Measurements from ENCODE around the gene LEAP2. TPM values are rescaled to one million over a fixed set of nuclear protein-coding genes. Genes with fewer than 3 reads are reported as not detected.

LEAP2 gene
- total and polyA plus RNA-seq, 3 experiments from 2014 or later: 0.93 to 3.6 (median 2.7) TPM

DNA sequence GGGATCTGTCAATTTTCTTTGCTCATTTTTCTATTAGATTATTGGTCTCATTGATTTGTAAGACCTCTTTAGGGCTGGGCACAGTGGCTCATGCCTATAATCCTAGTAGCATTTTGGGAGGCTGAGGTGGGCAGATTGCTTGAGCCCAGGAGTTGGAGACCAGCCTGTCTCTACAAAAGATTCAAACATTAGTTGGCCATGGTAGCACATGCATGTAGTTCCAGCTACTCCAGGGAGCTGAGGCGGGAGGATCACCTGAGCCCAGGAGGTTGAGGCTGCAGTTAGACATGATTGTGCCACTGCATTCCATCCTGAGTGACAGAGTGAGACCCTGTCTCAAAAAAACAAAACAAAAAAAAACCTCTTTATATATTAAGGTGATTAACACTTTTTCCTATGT lies 36.6 kb upstream of the LEAP2 start:
- ChIA-PET POLR2A (no interaction called here), CTCF (interaction anchor here (1.5 kb wide), 1 partner anchor 9 kb away, joined by 4 read pairs; no protein-coding TSS in a partner anchor)
- no peaks in the 10 kb centered on the region for H3K9me3 Mint-ChIP-seq
- Histone ChIP-seq H3K4me1 (ENCODE audit: insufficient read depth, low read length) (no peaks in the 10 kb centered on the region), H3K4me3 (ENCODE audit: low read length) (no peak overlapping the region), H3K27me3 (ENCODE audit: insufficient read depth, low read length, poor library complexity, severe bottlenecking) (no peaks in the 10 kb centered on the region), H3K9me3 (ENCODE audit: low read length) (no peaks in the 10 kb centered on the region), H3K36me3 (ENCODE audit: insufficient read depth, low read length) (no peaks in the 10 kb centered on the region), H3K27ac (ENCODE audit: low read depth, low read length) (no peak overlapping the region)
- H3K27ac Mint-ChIP-seq: no peak overlapping the region
- no peaks in the 10 kb centered on the region for H3K27me3 Mint-ChIP-seq
- H3K4me3 Mint-ChIP-seq: no peak overlapping the region
- DNase-seq: no peak
- no peaks in the 10 kb centered on the region for H3K36me3 Mint-ChIP-seq
- H3K4me1 Mint-ChIP-seq: no peaks in the 10 kb centered on the region

DNA sequence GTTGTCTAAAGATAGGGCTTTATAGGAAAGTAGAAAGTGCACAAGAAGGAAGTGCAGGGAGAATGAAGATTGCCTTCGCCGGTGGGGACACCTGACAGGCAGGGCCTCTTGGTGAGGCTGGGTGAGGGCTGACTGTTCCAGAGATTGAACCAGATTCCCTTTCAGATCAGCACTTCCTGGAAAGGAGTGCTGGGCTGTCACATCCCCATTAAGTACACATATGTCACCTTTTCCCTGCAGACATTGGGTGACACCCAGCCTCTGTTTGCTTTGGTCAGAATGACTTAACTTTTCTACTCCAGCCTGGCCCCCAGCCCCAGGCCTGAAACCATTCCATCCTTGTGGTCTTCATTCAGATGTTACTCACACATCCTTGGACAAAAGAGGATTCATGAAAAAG lies 35.6 kb upstream of the LEAP2 start:
- H3K9me3 ChIP-seq (ENCODE audit: low read length): no peaks in the 10 kb centered on the region
- H3K27ac ChIP-seq (ENCODE audit: low read depth, low read length): no peak overlapping the region
- Mint-ChIP-seq H3K4me1 (no peaks in the 10 kb centered on the region), H3K27ac (peak overlapping the region in 1 of 8 donors; percentile 87), H3K9me3 (no peaks in the 10 kb centered on the region), H3K36me3 (no peaks in the 10 kb centered on the region), H3K27me3 (no peaks in the 10 kb centered on the region), H3K4me3 (no peak overlapping the region)
- H3K27me3 ChIP-seq (ENCODE audit: insufficient read depth, low read length, poor library complexity, severe bottlenecking): no peaks in the 10 kb centered on the region
- ChIA-PET CTCF (interaction anchor here (1.5 kb wide), 1 partner anchor 10 kb away, joined by 4 read pairs; no protein-coding TSS in a partner anchor), POLR2A (no interaction called here)
- H3K36me3 ChIP-seq (ENCODE audit: insufficient read depth, low read length): no peaks in the 10 kb centered on the region
- H3K4me1 ChIP-seq (ENCODE audit: insufficient read depth, low read length): no peaks in the 10 kb centered on the region
- H3K4me3 ChIP-seq (ENCODE audit: low read length): no peak overlapping the region
- no peak for DNase-seq

DNA sequence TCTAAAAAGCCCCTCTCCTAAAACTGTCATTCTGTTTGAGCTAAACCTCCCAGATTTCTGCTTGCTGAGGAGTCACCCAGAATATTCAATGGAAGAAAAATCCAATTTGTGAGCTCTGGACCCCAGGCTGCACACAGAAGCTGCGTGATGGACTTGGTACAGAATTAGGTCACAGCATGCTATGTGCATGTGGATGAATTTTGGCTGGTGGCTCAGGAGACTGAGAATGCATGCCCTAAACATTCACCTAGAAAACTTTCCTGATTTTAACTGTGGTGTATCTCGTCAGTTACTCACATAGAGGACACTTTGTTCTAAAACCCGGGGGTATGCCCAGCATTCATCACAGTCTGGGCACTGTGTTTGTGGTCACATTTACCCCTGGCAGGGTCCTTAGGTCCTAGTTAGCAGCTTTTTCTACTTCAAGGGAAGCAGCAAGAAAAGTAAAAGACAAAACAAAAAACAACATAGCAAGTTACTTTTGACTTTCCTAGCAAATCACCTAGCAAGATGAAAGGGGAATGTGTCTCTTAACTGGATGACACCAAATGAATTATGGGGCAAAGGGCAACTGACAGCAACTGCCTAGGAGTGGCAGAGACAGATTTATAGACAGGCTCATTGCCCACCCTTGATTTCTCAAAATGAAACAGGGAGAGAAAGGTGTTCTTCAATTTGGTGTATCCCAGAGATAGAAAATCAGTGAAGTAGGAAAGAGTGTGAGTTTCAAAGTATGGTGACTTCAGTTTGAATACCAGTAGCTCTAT lies 34.8 kb upstream of the LEAP2 start:
- Histone ChIP-seq H3K27me3 (ENCODE audit: insufficient read depth, low read length, poor library complexity, severe bottlenecking) (no peaks in the 10 kb centered on the region), H3K36me3 (ENCODE audit: insufficient read depth, low read length) (no peaks in the 10 kb centered on the region), H3K4me3 (ENCODE audit: low read length) (no peak overlapping the region), H3K9me3 (ENCODE audit: low read length) (no peaks in the 10 kb centered on the region), H3K4me1 (ENCODE audit: insufficient read depth, low read length) (no peaks in the 10 kb centered on the region), H3K27ac (ENCODE audit: low read depth, low read length) (no peak overlapping the region)
- POLR2A ChIA-PET: no interaction called here
- no peaks in the 10 kb centered on the region for H3K36me3 Mint-ChIP-seq
- DNase-seq: no peak
- H3K4me3 Mint-ChIP-seq: peak overlapping the region in 1 of 7 donors; percentile 67
- H3K4me1 Mint-ChIP-seq: no peaks in the 10 kb centered on the region
- CTCF ChIA-PET: interaction anchor here (1.2 to 1.5 kb wide), 2 partner anchors 9 to 11 kb away, joined by 4 to 5 read pairs; no protein-coding TSS in a partner anchor
- peak overlapping the region in 2 of 8 donors; percentile 29 to 58 for H3K27ac Mint-ChIP-seq
- H3K9me3 Mint-ChIP-seq: no peaks in the 10 kb centered on the region
- no peaks in the 10 kb centered on the region for H3K27me3 Mint-ChIP-seq

DNA sequence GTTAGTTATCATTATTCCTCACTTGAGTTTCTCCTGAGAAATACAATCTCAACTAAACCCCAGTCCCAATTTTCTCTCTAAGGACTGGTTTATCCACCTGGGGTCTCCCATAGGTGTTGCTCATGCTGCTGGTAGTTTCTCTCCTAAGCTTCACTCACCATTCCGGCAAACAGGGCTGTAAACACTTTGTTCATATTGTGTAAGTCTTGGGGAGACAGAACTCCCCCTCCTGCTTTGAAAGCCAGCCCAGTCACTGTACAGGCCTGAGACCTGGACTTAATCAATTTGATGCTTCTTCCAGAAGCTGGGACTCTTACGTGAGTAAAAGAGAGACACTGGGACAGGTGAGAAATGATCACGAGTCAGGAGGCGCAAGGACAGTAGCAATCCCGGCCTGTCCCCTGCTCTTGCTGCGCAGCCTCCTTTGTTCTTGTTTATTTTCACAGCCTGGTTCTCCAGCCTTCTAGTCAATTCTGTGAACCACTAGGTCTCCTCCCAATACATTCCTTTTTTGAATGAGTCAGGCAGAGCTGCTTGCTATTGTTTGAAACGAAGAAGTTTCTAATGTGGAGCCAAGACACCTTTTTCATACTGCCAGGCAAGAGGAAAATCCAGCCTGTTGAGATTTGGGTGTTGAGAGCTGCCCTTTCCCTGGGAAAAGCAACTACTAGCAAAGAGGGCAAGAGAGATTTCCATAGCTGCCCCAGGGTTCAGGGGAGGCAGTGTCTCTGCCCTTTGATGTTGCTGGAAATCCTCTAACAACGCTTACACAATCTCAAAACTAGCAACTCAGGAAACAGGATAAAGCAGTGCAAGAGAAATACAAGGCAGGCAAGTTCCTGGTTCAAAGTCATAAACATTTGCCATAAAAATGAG lies 33.8 kb upstream of the LEAP2 start:
- no peak for DNase-seq
- ChIA-PET CTCF (interaction anchor here (1.2 to 2.1 kb wide), 2 partner anchors 10 to 20 kb away, joined by 4 to 5 read pairs; no protein-coding TSS in a partner anchor), POLR2A (no interaction called here)
- Histone ChIP-seq H3K4me1 (ENCODE audit: insufficient read depth, low read length) (no peaks in the 10 kb centered on the region), H3K9me3 (ENCODE audit: low read length) (no peaks in the 10 kb centered on the region), H3K27me3 (ENCODE audit: insufficient read depth, low read length, poor library complexity, severe bottlenecking) (no peaks in the 10 kb centered on the region), H3K4me3 (ENCODE audit: low read length) (no peak overlapping the region), H3K36me3 (ENCODE audit: insufficient read depth, low read length) (no peaks in the 10 kb centered on the region), H3K27ac (ENCODE audit: low read depth, low read length) (no peak overlapping the region)
- H3K27me3 Mint-ChIP-seq: no peaks in the 10 kb centered on the region
- no peaks in the 10 kb centered on the region for H3K36me3 Mint-ChIP-seq
- no peaks in the 10 kb centered on the region for H3K4me1 Mint-ChIP-seq
- no peak overlapping the region for H3K4me3 Mint-ChIP-seq
- H3K9me3 Mint-ChIP-seq: no peaks in the 10 kb centered on the region
- peak overlapping the region in 1 of 8 donors; percentile 58 for H3K27ac Mint-ChIP-seq

DNA sequence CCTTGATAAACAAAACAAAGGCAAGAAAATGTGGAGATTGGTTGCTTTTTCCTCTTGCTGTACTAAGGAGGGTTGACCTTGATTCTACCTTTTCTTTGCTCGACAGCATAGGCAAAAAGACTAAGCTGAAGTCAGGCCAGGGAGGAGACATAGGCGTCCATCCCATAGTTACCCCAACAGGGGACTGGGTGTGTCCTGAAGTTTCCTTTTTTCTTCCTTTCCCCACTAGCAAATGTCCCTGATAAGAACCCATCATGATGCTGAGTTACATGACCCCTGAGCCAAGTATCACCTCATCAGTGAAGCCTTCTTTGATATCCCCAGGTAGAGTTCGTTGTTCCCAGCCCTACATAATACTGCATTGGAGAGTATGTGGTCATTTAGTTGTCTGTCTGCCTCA lies 33.2 kb upstream of the LEAP2 start:
- H3K9me3 Mint-ChIP-seq: no peaks in the 10 kb centered on the region
- Histone ChIP-seq H3K27me3 (ENCODE audit: insufficient read depth, low read length, poor library complexity, severe bottlenecking) (no peaks in the 10 kb centered on the region), H3K27ac (ENCODE audit: low read depth, low read length) (no peak overlapping the region), H3K4me3 (ENCODE audit: low read length) (no peak overlapping the region), H3K4me1 (ENCODE audit: insufficient read depth, low read length) (no peaks in the 10 kb centered on the region), H3K36me3 (ENCODE audit: insufficient read depth, low read length) (no peaks in the 10 kb centered on the region), H3K9me3 (ENCODE audit: low read length) (no peaks in the 10 kb centered on the region)
- no peak overlapping the region for H3K4me3 Mint-ChIP-seq
- ChIA-PET CTCF (interaction anchor here (2.1 kb wide), 1 partner anchor 20 kb away, joined by 4 read pairs; no protein-coding TSS in a partner anchor), POLR2A (no interaction called here)
- H3K27ac Mint-ChIP-seq: no peak overlapping the region
- DNase-seq: no peak
- no peaks in the 10 kb centered on the region for H3K36me3 Mint-ChIP-seq
- no peaks in the 10 kb centered on the region for H3K27me3 Mint-ChIP-seq
- no peaks in the 10 kb centered on the region for H3K4me1 Mint-ChIP-seq

GRCh38 chr5:132840896-132841295 lies 32.6 kb upstream of the LEAP2 start:
- H3K27me3 Mint-ChIP-seq: no peaks in the 10 kb centered on the region
- CTCF ChIA-PET: interaction anchor here (2.1 kb wide), 1 partner anchor 21 kb away, joined by 4 read pairs; no protein-coding TSS in a partner anchor
- H3K4me1 Mint-ChIP-seq: no peaks in the 10 kb centered on the region
- POLR2A ChIA-PET: no interaction called here
- Histone ChIP-seq H3K27ac (ENCODE audit: low read depth, low read length) (no peak overlapping the region), H3K36me3 (ENCODE audit: insufficient read depth, low read length) (no peaks in the 10 kb centered on the region), H3K4me1 (ENCODE audit: insufficient read depth, low read length) (no peaks in the 10 kb centered on the region), H3K27me3 (ENCODE audit: insufficient read depth, low read length, poor library complexity, severe bottlenecking) (no peaks in the 10 kb centered on the region), H3K9me3 (ENCODE audit: low read length) (no peaks in the 10 kb centered on the region), H3K4me3 (ENCODE audit: low read length) (no peak overlapping the region)
- H3K36me3 Mint-ChIP-seq: no peaks in the 10 kb centered on the region
- H3K27ac Mint-ChIP-seq: no peak overlapping the region
- no peak for DNase-seq
- no peak overlapping the region for H3K4me3 Mint-ChIP-seq
- no peaks in the 10 kb centered on the region for H3K9me3 Mint-ChIP-seq

- Histone ChIP-seq H3K4me1 (ENCODE audit: insufficient read depth, low read length) (no peaks in the 10 kb centered on the region), H3K36me3 (ENCODE audit: insufficient read depth, low read length) (no peaks in the 10 kb centered on the region), H3K9me3 (ENCODE audit: low read length) (no peaks in the 10 kb centered on the region), H3K27me3 (ENCODE audit: insufficient read depth, low read length, poor library complexity, severe bottlenecking) (no peaks in the 10 kb centered on the region), H3K4me3 (ENCODE audit: low read length) (no peak overlapping the region), H3K27ac (ENCODE audit: low read depth, low read length) (no peak overlapping the region)
- Mint-ChIP-seq H3K27ac (no peak overlapping the region), H3K4me3 (no peak overlapping the region), H3K9me3 (no peaks in the 10 kb centered on the region), H3K36me3 (no peaks in the 10 kb centered on the region), H3K27me3 (no peaks in the 10 kb centered on the region), H3K4me1 (no peaks in the 10 kb centered on the region)
- ChIA-PET POLR2A (no interaction called here), CTCF (interaction anchor here (2.1 kb wide), 1 partner anchor 21 kb away, joined by 4 read pairs; no protein-coding TSS in a partner anchor)
- no peak for DNase-seq
These were observed 32.2 kb upstream of the LEAP2 start for GRCh38 chr5:132841305-132841704.

DNA sequence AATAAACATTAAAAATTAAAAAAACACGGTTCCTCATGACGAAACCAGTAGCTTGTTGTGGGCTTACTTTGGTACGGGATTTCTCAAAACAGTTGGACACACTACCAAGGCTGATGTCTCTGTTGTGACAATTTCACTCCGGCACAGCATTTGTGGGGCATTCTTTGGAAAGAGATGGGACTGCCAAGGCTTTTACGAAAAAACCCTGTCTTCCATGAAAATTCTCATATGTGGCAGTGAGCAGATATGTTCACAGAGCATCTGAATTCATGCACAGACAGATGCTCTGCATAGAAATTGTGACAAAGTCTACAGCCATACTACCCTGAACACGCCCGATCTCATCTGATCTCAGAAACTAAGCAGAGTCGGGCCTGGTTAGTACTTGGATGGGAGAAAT lies 25.2 kb upstream of the LEAP2 start:
- ChIA-PET POLR2A (no interaction called here), CTCF (no interaction called here)
- Histone ChIP-seq H3K27me3 (ENCODE audit: insufficient read depth, low read length, poor library complexity, severe bottlenecking) (no peaks in the 10 kb centered on the region), H3K27ac (ENCODE audit: low read depth, low read length) (no peak overlapping the region), H3K36me3 (ENCODE audit: insufficient read depth, low read length) (no peaks in the 10 kb centered on the region), H3K9me3 (ENCODE audit: low read length) (no peaks in the 10 kb centered on the region), H3K4me1 (ENCODE audit: insufficient read depth, low read length) (no peaks in the 10 kb centered on the region), H3K4me3 (ENCODE audit: low read length) (no peak overlapping the region)
- Mint-ChIP-seq H3K27ac (no peak overlapping the region), H3K4me3 (no peak overlapping the region), H3K4me1 (no peaks in the 10 kb centered on the region), H3K36me3 (no peaks in the 10 kb centered on the region), H3K9me3 (no peaks in the 10 kb centered on the region), H3K27me3 (peaks cover 2 to 3% of the 10 kb centered on the region in 2 donors)
- DNase-seq: no peak
